GM19035 (cell line): ENCODE data around the gene CMTR1.

Experiments
- ATAC-seq: cut with Tn5 transposase; IDR thresholded peaks from one replicate; pipeline ENCODE4 v1.9.1; 2021; ENCODE audit not compliant: unreplicated experiment

CMTR1 gene

GRCh38 chr6:37477656-37478435, 44.8 kb downstream of the CMTR1 start:
- no peak for ATAC-seq

- no peak for ATAC-seq
These were observed 45.8 kb downstream of the CMTR1 start for GRCh38 chr6:37478827-37479226.

- no peak for ATAC-seq
These were observed 46.3 kb downstream of the CMTR1 start for GRCh38 chr6:37479266-37479854.

- ATAC-seq = no peak
These were observed 47.2 kb downstream of the CMTR1 start for GRCh38 chr6:37480118-37480736.

GRCh38 chr6:37480951-37481534, 48.0 kb downstream of the CMTR1 start:
- ATAC-seq = no peak

- no peak for ATAC-seq
These were observed 48.9 kb downstream of the CMTR1 start for GRCh38 chr6:37481711-37482605.

GRCh38 chr6:37482606-37483251, 49.7 kb downstream of the CMTR1 start:
- ATAC-seq = no peak

- no peak for ATAC-seq
These were observed 50.4 kb downstream of the CMTR1 start for GRCh38 chr6:37483252-37483901.

GRCh38 chr6:37483917-37484785, 51.1 kb downstream of the CMTR1 start:
- no peak for ATAC-seq

- no peak for ATAC-seq
These were observed 51.8 kb downstream of the CMTR1 start for GRCh38 chr6:37484786-37485170.

GRCh38 chr6:37485291-37485702, 52.3 kb downstream of the CMTR1 start:
- ATAC-seq = no peak

- ATAC-seq = no peak
These were observed 53.3 kb downstream of the CMTR1 start for GRCh38 chr6:37486121-37486839.

GRCh38 chr6:37487591-37488380, 54.8 kb downstream of the CMTR1 start:
- no peak for ATAC-seq

GRCh38 chr6:37488476-37488875, 55.5 kb downstream of the CMTR1 start:
- no peak for ATAC-seq

- no peak for ATAC-seq
These were observed 56.8 kb downstream of the CMTR1 start for GRCh38 chr6:37489697-37490336.

- ATAC-seq = no peak
These were observed 57.6 kb downstream of the CMTR1 start for GRCh38 chr6:37490536-37491170.
